ENCODE measurements around the gene BBS12.

GRCh38 chr4:122793811-122794210 is 61.3 kb downstream of the BBS12 start:
- TF ChIP-seq POLR2A (IDR thresholded peaks at IDR 0.05; ENCODE audit: low read depth, low read length) (no peak), POLR2AphosphoS5 (IDR thresholded peaks at IDR 0.05; ENCODE audit: low read depth, low read length) (no peak)

Measured in GM12891 (cell line).